Activated CD4-positive, alpha-beta T cell treated with anti-CD3 and anti-CD28 coated beads for 36 hours (primary cell): ENCODE results near the gene CD86. TPM values are rescaled to one million over a fixed set of nuclear protein-coding genes. Genes with fewer than 3 reads are reported as not detected.
A peak's percentile ranks its signal among the peaks of the same experiment; 100 is the strongest.

Experiments used
- ATAC-seq: fragments of 200-7000 bp; cut with Tn5 transposase; one replicate; pipeline ENCODE4 v1.10.0; 2021; ENCODE audit warnings: mild to moderate bottlenecking, moderate library complexity
- CTCF ChIA-PET: fragments of 350-600 bp; sonication (Branson Sonifier 250); formaldehyde crosslinking; loops from one replicate; lab custom pipeline; 2021; ENCODE audit warnings: antibody characterized with exemption; lab: Charles Lee
- POLR2A ChIA-PET: fragments of 350-600 bp; sonication (Branson Sonifier 250); formaldehyde crosslinking; loops from one replicate; lab custom pipeline; 2021; ENCODE audit warnings: antibody characterized with exemption, inconsistent platforms; lab: Charles Lee
- DNase-seq: peaks from one replicate; pipeline ENCODE4 v3.0.0-alpha.2; 2020
- H3K27ac Mint-ChIP-seq: one replicate; pipeline ENCODE4 v1.8.0; 2021; ENCODE audit warnings: mixed read lengths
- H3K27me3 Mint-ChIP-seq: one replicate; pipeline ENCODE4 v1.8.0; 2021; ENCODE audit warnings: mixed read lengths
- H3K36me3 Mint-ChIP-seq: one replicate; pipeline ENCODE4 v1.8.0; 2021; ENCODE audit warnings: low read depth, mixed read lengths
- H3K4me1 Mint-ChIP-seq: one replicate; pipeline ENCODE4 v1.8.0; 2021; ENCODE audit warnings: mixed read lengths
- H3K4me3 Mint-ChIP-seq: one replicate; pipeline ENCODE4 v1.8.0; 2021; ENCODE audit warnings: mild to moderate bottlenecking, moderate library complexity, mixed read lengths
- H3K9me3 Mint-ChIP-seq: one replicate; pipeline ENCODE4 v1.8.0; 2021; ENCODE audit warnings: low read depth, mixed read lengths
- intact Hi-C, 2 experiments: fragments of 100-400 bp; cut with DNase I in 1 of 2; cut with micrococcal nuclease in 1 of 2; formaldehyde crosslinking; loops; one replicate each; pipeline versions ENCODE4 v1.14.2 to v1.15.1; 2022 to 2024; cut with DNase I, micrococcal nuclease
- total RNA-seq, 2 experiments: library from RNA; stranded (reverse); gene quantifications; one replicate each; pipeline ENCODE4 v1.2.3, GENCODE V29; 2021

The CD86 gene
- total RNA-seq, 2 experiments from 2014 or later = 0.09 to 0.25 TPM

- H3K9me3 Mint-ChIP-seq = no peaks in the 10 kb centered on the region
- ChIA-PET CTCF (interaction anchor here (0.6 kb wide), 1 partner anchor 148 kb away, joined by 3 read pairs; no protein-coding TSS in a partner anchor), POLR2A (no interaction called here)
- H3K4me1 Mint-ChIP-seq = no peaks in the 10 kb centered on the region
- H3K27me3 Mint-ChIP-seq = peaks cover 16% of the 10 kb centered on the region
- H3K36me3 Mint-ChIP-seq = no peaks in the 10 kb centered on the region
- ATAC-seq (no peak), DNase-seq (no peak)
- no peak overlapping the region for H3K27ac Mint-ChIP-seq
- H3K4me3 Mint-ChIP-seq = no peak overlapping the region
- intact Hi-C loops = no loop called here
These were observed 5.0 kb downstream of the CD86 start for GRCh38 chr3:122060040-122060698.

GRCh38 chr3:122063908-122064307 lies 8.7 kb downstream of the CD86 start:
- CTCF ChIA-PET = no interaction called here
- intact Hi-C loops = no loop called here
- Mint-ChIP-seq H3K4me1 (peaks cover 4% of the 10 kb centered on the region), H3K4me3 (no peak overlapping the region), H3K36me3 (no peaks in the 10 kb centered on the region), H3K27ac (no peak overlapping the region), H3K9me3 (no peaks in the 10 kb centered on the region), H3K27me3 (peaks cover 8% of the 10 kb centered on the region)
- ATAC-seq (no peak), DNase-seq (no peak)
- POLR2A ChIA-PET = no interaction called here

DNA sequence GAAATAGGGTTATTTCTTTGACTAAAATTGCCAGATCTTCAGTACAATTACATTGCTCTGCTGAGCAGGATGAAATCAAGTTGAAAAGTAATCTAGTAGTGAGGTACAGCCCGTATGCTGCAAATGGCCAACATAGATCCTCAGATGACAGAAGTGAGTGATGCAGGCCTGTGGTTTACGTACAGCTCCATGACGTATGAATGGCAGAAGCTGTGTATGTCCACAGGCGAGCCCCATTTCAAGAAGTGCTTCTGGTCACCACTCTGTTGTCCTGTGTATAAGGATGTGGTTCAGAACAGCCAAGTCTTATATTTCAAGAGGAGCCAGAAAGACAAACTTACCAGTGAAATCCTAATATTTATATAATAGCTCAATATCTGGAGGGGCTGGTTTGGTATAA lies 9.2 kb downstream of the CD86 start:
- POLR2A ChIA-PET = no interaction called here
- Mint-ChIP-seq H3K27ac (no peak overlapping the region), H3K4me3 (no peak overlapping the region), H3K36me3 (no peaks in the 10 kb centered on the region), H3K9me3 (no peaks in the 10 kb centered on the region), H3K4me1 (peaks cover 4% of the 10 kb centered on the region), H3K27me3 (peaks cover 6% of the 10 kb centered on the region)
- ATAC-seq = no peak
- CTCF ChIA-PET = no interaction called here
- DNase-seq = no peak
- intact Hi-C loops = no loop called here

DNA sequence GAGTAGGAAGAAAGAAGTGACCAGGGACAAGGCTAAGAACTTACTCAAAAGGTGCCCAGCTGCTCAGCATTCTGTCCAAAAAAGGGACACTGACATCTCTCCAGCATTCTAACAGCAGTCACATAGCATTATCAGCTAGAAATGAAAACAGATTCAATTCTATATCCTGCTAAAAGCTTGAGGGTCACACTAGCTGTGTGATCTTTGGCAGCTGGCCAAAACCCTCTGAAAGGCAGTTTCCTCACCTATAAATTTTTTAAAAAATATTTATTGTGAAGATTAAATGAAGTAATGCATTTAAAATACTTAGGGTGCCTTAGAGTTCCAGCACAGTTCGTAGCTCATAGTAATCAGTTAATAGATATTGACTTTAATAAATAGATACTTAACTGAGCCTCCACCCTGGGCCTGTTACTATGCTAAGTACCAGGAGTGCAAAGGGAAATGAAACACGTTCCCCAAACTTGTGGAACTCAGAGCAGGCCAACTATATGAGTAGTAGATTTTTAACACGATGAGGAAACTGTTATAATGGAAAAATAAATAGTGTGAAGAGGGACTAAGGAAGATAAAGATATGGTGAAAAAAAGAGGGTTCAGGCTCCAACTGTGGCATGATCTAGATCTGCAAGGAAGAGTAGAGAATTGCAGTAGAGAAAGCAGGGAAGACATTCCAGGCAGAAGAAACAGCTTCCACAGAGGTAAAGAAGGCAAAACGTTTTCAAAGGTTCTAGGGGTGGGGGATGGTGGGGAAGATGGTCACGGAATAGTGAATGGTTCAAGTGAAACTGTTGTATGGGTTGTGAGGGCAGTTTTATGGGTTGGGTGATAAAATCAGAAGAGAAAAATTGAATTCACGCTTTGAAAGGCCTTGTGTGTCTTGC lies 11.4 kb downstream of the CD86 start:
- no peak overlapping the region for H3K4me3 Mint-ChIP-seq
- intact Hi-C loops = no loop called here
- ChIA-PET POLR2A (no interaction called here), CTCF (interaction anchor here (2.2 kb wide), 1 partner anchor 12 kb away, joined by 7 read pairs; the partner anchor contains the start of gene CD86)
- ATAC-seq = no peak
- H3K27ac Mint-ChIP-seq = no peak overlapping the region
- H3K27me3 Mint-ChIP-seq = peaks cover 4% of the 10 kb centered on the region
- H3K4me1 Mint-ChIP-seq = peaks cover 4% of the 10 kb centered on the region
- H3K9me3 Mint-ChIP-seq = no peaks in the 10 kb centered on the region
- no peak for DNase-seq
- H3K36me3 Mint-ChIP-seq = no peaks in the 10 kb centered on the region

- no peaks in the 10 kb centered on the region for H3K36me3 Mint-ChIP-seq
- peaks cover 4% of the 10 kb centered on the region for H3K4me1 Mint-ChIP-seq
- H3K27ac Mint-ChIP-seq = no peak overlapping the region
- ATAC-seq (no peak), DNase-seq (no peak)
- H3K9me3 Mint-ChIP-seq = no peaks in the 10 kb centered on the region
- intact Hi-C loops = no loop called here
- CTCF ChIA-PET = no interaction called here
- peaks cover 4% of the 10 kb centered on the region for H3K27me3 Mint-ChIP-seq
- POLR2A ChIA-PET = no interaction called here
- no peak overlapping the region for H3K4me3 Mint-ChIP-seq
These were observed 12.0 kb downstream of the CD86 start for GRCh38 chr3:122067214-122067550.

- Mint-ChIP-seq H3K4me1 (peaks cover 4% of the 10 kb centered on the region), H3K27me3 (peaks cover 4% of the 10 kb centered on the region), H3K9me3 (no peaks in the 10 kb centered on the region), H3K36me3 (no peaks in the 10 kb centered on the region), H3K27ac (no peak overlapping the region), H3K4me3 (no peak overlapping the region)
- ATAC-seq = peak; percentile 33
- ChIA-PET CTCF (no interaction called here), POLR2A (no interaction called here)
- DNase-seq = no peak
- intact Hi-C loops = no loop called here
These were observed 12.6 kb downstream of the CD86 start for GRCh38 chr3:122067588-122068240.

DNA sequence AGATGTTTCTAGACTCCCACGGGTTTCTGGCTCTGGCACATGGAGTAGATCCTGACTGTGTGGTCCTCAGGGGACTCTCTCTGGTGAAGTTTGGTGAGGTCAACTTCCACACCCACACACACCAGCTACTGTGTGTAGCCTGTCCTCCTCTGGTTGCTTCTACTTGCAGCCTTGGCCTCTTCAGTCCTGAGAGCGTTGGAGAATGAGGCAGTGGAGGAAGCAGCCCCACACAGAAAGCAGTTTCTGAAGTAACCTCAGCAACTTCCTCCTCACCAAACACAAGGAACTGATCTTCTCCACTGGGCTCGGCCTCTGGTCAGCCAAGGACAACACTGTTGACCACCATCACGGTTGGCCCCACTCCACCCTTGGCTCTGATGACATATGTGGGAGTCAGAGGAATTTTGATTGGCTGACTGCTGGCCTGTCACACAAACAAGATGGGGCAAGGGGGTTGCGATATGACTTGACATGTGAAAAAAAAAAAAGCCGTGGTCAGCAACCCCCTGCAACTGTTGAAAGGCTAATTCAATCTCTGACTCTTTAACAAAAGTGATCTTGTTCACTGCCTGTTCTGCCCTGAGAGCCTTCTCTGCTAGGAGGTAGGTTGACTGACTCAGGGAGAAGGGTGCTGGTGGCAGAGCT lies 19.6 kb downstream of the CD86 start:
- H3K4me3 Mint-ChIP-seq = no peak overlapping the region
- H3K27ac Mint-ChIP-seq = no peak overlapping the region
- DNase-seq = no peak
- H3K9me3 Mint-ChIP-seq = no peaks in the 10 kb centered on the region
- H3K27me3 Mint-ChIP-seq = peaks cover 12% of the 10 kb centered on the region
- peaks cover 14% of the 10 kb centered on the region for H3K4me1 Mint-ChIP-seq
- intact Hi-C loops = no loop called here
- ChIA-PET CTCF (no interaction called here), POLR2A (interaction anchor here (0.6 kb wide), 1 partner anchor 29 kb away, joined by 3 read pairs; no protein-coding TSS in a partner anchor)
- peak; percentile 52 for ATAC-seq
- H3K36me3 Mint-ChIP-seq = no peaks in the 10 kb centered on the region

- intact Hi-C loops = no loop called here
- Mint-ChIP-seq H3K27me3 (peaks cover 14% of the 10 kb centered on the region), H3K4me1 (peaks cover 14% of the 10 kb centered on the region), H3K4me3 (no peak overlapping the region), H3K27ac (no peak overlapping the region), H3K36me3 (no peaks in the 10 kb centered on the region), H3K9me3 (no peaks in the 10 kb centered on the region)
- ATAC-seq (peak; percentile 34), DNase-seq (no peak)
- ChIA-PET POLR2A (no interaction called here), CTCF (interaction anchor here (0.8 to 1.1 kb wide), 2 partner anchors 17 to 731 kb away, joined by 3 to 4 read pairs; no protein-coding TSS in a partner anchor)
These were observed 21.5 kb downstream of the CD86 start for GRCh38 chr3:122076491-122077292.

DNA sequence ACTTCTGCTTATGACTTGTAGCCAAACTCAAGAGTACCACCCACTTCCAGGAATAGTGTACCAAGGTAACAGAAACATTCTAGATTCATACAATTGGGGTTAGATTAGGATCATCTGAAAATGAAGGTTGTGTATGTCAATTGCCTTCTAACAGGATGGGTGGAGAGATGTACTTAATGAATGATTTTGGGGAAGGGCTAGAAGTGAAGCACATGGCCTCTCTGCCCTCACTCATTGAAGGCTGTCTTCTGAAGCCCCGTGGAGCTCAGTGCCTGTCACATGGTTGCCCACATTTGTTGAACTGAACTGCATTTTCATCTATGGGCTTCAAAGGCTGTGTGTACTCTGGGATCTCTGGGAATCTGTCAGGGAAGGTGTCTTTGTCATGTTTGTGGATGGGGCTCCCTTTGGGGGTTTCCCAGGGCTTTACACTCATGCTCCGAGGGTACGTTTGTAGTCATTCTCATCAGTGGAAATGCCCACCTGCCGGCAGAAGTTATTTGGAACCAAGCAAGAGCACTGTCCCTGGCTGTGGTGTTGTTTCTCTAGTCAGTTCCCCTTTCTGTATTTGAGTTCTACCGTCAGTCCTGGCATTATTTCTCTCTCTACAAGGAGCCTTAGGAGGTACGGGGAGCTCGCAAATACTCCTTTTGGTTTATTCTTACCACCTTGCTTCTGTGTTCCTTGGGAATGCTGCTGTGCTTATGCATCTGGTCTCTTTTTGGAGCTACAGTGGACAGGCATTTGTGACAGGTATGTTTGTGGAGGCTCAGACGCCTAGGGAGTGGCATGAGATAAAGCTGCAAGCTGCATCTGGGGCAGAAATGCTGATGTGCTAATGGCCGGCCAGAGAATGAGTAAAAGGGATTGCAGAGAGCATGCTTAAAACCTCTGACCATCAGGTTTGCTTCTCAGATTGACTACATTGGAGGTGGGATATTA lies 22.4 kb downstream of the CD86 start:
- CTCF ChIA-PET = interaction anchor here (0.6 to 2.5 kb wide), 4 partner anchors 16 to 730 kb away, joined by 3 to 6 read pairs (median 4); no protein-coding TSS in a partner anchor
- POLR2A ChIA-PET = no interaction called here
- peaks cover 14% of the 10 kb centered on the region for H3K4me1 Mint-ChIP-seq
- peaks cover 14% of the 10 kb centered on the region for H3K27me3 Mint-ChIP-seq
- intact Hi-C loops = no loop called here
- no peaks in the 10 kb centered on the region for H3K9me3 Mint-ChIP-seq
- H3K4me3 Mint-ChIP-seq = no peak overlapping the region
- H3K27ac Mint-ChIP-seq = no peak overlapping the region
- ATAC-seq = peak; percentile 42
- no peaks in the 10 kb centered on the region for H3K36me3 Mint-ChIP-seq
- DNase-seq = no peak
